ENCODE measurements around the gene TRIM15.
A peak's percentile ranks its signal among the peaks of the same experiment; 100 is the strongest.

The TRIM15 gene

DNA sequence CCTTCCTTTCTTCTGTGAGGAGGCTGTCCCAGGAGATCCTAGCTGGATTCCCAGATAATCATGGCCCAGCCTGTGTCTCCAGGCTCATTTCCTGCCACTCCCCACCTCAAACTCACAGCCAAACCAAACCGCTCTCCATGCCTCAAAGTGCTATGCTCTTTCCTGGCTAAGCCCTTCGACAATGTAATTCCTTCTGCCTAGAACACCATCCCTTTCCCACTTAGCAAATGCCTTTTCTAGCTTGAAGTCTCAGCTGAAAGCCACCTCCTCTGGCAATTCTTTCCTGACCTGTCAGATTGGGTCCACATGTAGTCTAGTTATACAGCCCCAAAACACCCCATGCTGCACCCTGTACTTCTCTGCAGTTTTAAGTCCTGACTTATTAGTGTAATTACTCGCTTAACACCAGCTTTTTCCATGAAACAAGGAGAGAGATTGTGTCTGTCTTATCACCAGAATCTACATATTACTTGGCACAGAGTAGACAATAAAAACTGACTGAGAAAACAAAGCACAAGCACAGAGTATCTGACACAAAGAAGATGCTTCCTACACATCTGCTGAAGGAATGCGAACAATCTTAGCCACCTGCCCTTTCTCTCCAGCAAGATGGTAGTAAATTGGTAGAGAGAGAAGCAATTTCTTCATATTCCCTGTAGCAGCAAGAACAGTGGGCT is 44.4 kb downstream of the TRIM15 start:
- Histone ChIP-seq H3K9me3 (ENCODE audit: low read depth, low read length) (no peaks in the 10 kb centered on the region), H3K4me3 (no peak overlapping the region), H3K27ac (no peak overlapping the region), H3K36me3 (ENCODE audit: insufficient read depth, low read length) (peaks cover 8% of the 10 kb centered on the region; the same call in 1 of the 2 replicates), H3K9ac (ENCODE audit: insufficient read length) (no peak overlapping the region)
- TF ChIP-seq EZH2 (IDR thresholded peaks at IDR 0.05) (no peak), POLR2AphosphoS5 (IDR thresholded peaks at IDR 0.05; ENCODE audit: borderline replicate concordance, low read depth, low read length) (no peak), FOXP2 (optimal IDR thresholded peaks at IDR 0.05; ENCODE audit: control extremely low read depth, extremely low read length, insufficient read depth) (no peak)
- DNase-seq (ENCODE audit: low read depth, low spot score), result no peak

DNA sequence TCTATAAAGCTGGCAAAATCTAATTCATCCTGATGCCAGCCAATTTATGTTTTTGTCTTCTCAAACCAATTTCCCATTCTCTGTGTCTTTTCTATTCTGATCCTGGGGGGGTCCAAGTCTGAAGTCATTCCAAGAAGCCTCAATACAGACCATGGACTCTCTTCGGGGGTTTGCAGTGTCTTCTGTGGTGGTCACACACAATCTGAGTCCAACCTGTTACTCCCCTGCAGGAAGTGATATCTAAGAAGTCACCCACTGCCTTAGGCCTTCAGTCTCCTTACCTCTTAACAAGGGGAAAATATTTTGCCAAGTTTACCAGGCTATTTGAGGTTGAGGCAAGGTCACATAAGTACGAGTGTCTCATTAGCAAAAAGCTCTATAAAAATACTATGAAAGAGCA is 48.0 kb downstream of the TRIM15 start:
- peak overlapping the region; percentile 83 for H3K4me3 ChIP-seq
- no peak overlapping the region for H3K27ac ChIP-seq
- peak overlapping the region; percentile 25 for H3K9ac ChIP-seq (ENCODE audit: insufficient read length)
- H3K9me3 ChIP-seq (ENCODE audit: low read depth, low read length), result no peaks in the 10 kb centered on the region
- no peak for DNase-seq (ENCODE audit: low read depth, low spot score)
- no peak for TF ChIP-seq POLR2AphosphoS5 (IDR thresholded peaks at IDR 0.05; ENCODE audit: borderline replicate concordance, low read depth, low read length)
- TF ChIP-seq EZH2 (IDR thresholded peaks at IDR 0.05), result no peak
- no peak for TF ChIP-seq FOXP2 (optimal IDR thresholded peaks at IDR 0.05; ENCODE audit: control extremely low read depth, extremely low read length, insufficient read depth)
- H3K36me3 ChIP-seq (ENCODE audit: insufficient read depth, low read length), result no peaks in the 10 kb centered on the region

GRCh38 chr6:30211899-30212298 is 48.6 kb downstream of the TRIM15 start:
- TF ChIP-seq FOXP2 (optimal IDR thresholded peaks at IDR 0.05; ENCODE audit: control extremely low read depth, extremely low read length, insufficient read depth), result no peak
- TF ChIP-seq EZH2 (IDR thresholded peaks at IDR 0.05), result no peak
- TF ChIP-seq POLR2AphosphoS5 (IDR thresholded peaks at IDR 0.05; ENCODE audit: borderline replicate concordance, low read depth, low read length), result no peak
- no peak for DNase-seq (ENCODE audit: low read depth, low spot score)
- H3K36me3 ChIP-seq (ENCODE audit: insufficient read depth, low read length), result no peaks in the 10 kb centered on the region
- peak overlapping the region; percentile 83 for H3K9ac ChIP-seq (ENCODE audit: insufficient read length)
- peak overlapping the region; percentile 83 for H3K4me3 ChIP-seq
- H3K9me3 ChIP-seq (ENCODE audit: low read depth, low read length), result no peaks in the 10 kb centered on the region
- no peak overlapping the region for H3K27ac ChIP-seq

GRCh38 chr6:30212865-30213666 is 49.7 kb downstream of the TRIM15 start, which contains the start of gene TRIM26:
TRIM26 (minus strand) TSS chr6:30213406; CDS start chr6:30199103, 14,303 bp downstream.
- Histone ChIP-seq H3K9me3 (ENCODE audit: low read depth, low read length) (no peaks in the 10 kb centered on the region), H3K36me3 (ENCODE audit: insufficient read depth, low read length) (no peaks in the 10 kb centered on the region), H3K9ac (ENCODE audit: insufficient read length) (peak within 1 kb of the TSS; percentile 83), H3K4me3 (peak within 1 kb of the TSS; percentile 83), H3K27ac (no peak within 1 kb of the TSS)
- TF ChIP-seq FOXP2 (optimal IDR thresholded peaks at IDR 0.05; ENCODE audit: control extremely low read depth, extremely low read length, insufficient read depth), result no peak
- peak; percentile 95 for TF ChIP-seq POLR2AphosphoS5 (IDR thresholded peaks at IDR 0.05; ENCODE audit: borderline replicate concordance, low read depth, low read length)
- peak; percentile 79 for DNase-seq (ENCODE audit: low read depth, low spot score)

DNA sequence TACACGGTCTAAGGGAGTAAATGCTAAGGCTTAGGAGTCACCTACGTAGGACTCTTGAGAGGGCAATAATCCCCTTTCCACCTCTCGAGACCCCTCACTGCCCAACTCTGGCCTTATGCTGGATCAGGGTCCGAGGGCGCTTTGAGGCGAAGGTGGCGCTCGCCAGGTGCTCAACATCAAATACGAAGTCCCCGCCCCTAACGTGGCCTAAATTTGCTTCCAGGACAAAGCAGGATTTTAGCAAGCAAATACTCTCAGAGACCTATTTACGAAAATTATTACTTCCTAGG is 50.3 kb downstream of the TRIM15 start:
- peak overlapping the region; percentile 83 for H3K4me3 ChIP-seq

DNA sequence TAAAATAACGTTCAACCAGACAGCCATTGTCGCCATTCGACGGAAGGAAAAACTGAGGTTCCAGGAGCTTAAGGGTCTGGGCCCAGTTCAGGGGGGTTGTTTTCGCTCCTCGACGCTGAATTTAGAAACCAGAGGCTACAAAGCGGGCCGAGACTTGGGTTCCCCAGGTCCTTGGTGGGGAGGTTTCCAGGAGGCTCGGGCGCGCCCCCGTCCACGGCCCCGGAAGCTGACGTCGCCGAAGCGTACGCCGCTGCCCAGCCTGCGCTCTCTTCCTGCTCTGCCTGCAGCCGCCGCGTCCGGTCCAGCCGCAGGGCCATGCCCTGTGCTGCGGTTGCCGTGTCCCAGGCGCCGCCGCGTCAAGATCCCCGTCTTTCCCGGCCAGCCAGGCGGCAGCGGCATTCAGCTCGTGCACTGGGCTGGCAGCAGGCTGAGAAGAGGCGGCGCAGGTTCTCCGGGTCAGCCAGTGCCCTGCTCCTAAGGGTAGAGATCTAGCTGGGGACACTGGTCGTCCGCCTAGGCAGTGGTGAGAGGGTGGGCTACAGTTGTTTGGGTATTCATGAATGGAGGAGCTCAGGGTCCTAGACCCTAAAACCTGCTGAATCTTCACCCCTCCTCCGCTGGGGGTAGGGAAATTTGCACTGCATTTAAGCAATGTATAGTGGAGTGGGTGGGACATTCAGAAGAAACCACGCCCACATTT is 50.8 kb downstream of the TRIM15 start:
- H3K27ac ChIP-seq, result no peak overlapping the region
- TF ChIP-seq EZH2 (IDR thresholded peaks at IDR 0.05), result no peak
- peak; percentile 28; the same call in 1 of the 2 replicates for TF ChIP-seq POLR2AphosphoS5 (IDR thresholded peaks at IDR 0.05; ENCODE audit: borderline replicate concordance, low read depth, low read length)
- H3K9me3 ChIP-seq (ENCODE audit: low read depth, low read length), result no peaks in the 10 kb centered on the region
- H3K9ac ChIP-seq (ENCODE audit: insufficient read length), result no peak overlapping the region
- DNase-seq (ENCODE audit: low read depth, low spot score), result no peak
- H3K36me3 ChIP-seq (ENCODE audit: insufficient read depth, low read length), result no peaks in the 10 kb centered on the region
- H3K4me3 ChIP-seq, result no peak overlapping the region

More for the DNA sequence above, 50.3 kb downstream of the TRIM15 start:
- Histone ChIP-seq H3K9me3 (ENCODE audit: low read depth, low read length) (no peaks in the 10 kb centered on the region), H3K27ac (no peak overlapping the region), H3K36me3 (ENCODE audit: insufficient read depth, low read length) (no peaks in the 10 kb centered on the region), H3K9ac (ENCODE audit: insufficient read length) (peak overlapping the region; percentile 68)
- no peak for DNase-seq (ENCODE audit: low read depth, low spot score)
- TF ChIP-seq POLR2AphosphoS5 (IDR thresholded peaks at IDR 0.05; ENCODE audit: borderline replicate concordance, low read depth, low read length), result no peak
- no peak for TF ChIP-seq FOXP2 (optimal IDR thresholded peaks at IDR 0.05; ENCODE audit: control extremely low read depth, extremely low read length, insufficient read depth)
- TF ChIP-seq EZH2 (IDR thresholded peaks at IDR 0.05), result no peak

GRCh38 chr6:30214657-30214982 is 51.3 kb downstream of the TRIM15 start:
- Histone ChIP-seq H3K9me3 (ENCODE audit: low read depth, low read length) (no peaks in the 10 kb centered on the region), H3K36me3 (ENCODE audit: insufficient read depth, low read length) (no peaks in the 10 kb centered on the region), H3K9ac (ENCODE audit: insufficient read length) (no peak overlapping the region), H3K27ac (no peak overlapping the region), H3K4me3 (no peak overlapping the region)
- TF ChIP-seq EZH2 (IDR thresholded peaks at IDR 0.05) (no peak), FOXP2 (optimal IDR thresholded peaks at IDR 0.05; ENCODE audit: control extremely low read depth, extremely low read length, insufficient read depth) (no peak), POLR2AphosphoS5 (IDR thresholded peaks at IDR 0.05; ENCODE audit: borderline replicate concordance, low read depth, low read length) (no peak)
- DNase-seq (ENCODE audit: low read depth, low spot score), result no peak

- Histone ChIP-seq H3K4me3 (no peak overlapping the region), H3K27ac (no peak overlapping the region), H3K9me3 (ENCODE audit: low read depth, low read length) (no peaks in the 10 kb centered on the region), H3K36me3 (ENCODE audit: insufficient read depth, low read length) (no peaks in the 10 kb centered on the region), H3K9ac (ENCODE audit: insufficient read length) (no peak overlapping the region)
- TF ChIP-seq POLR2AphosphoS5 (IDR thresholded peaks at IDR 0.05; ENCODE audit: borderline replicate concordance, low read depth, low read length) (no peak), EZH2 (IDR thresholded peaks at IDR 0.05) (no peak), FOXP2 (optimal IDR thresholded peaks at IDR 0.05; ENCODE audit: control extremely low read depth, extremely low read length, insufficient read depth) (no peak)
- DNase-seq (ENCODE audit: low read depth, low spot score), result no peak
Observed at GRCh38 chr6:30216096-30216495, 52.8 kb downstream of the TRIM15 start.
